BJ (cell line): Measurements from ENCODE around the gene HTT. TPM values are rescaled to one million over a fixed set of nuclear protein-coding genes. Genes with fewer than 3 reads are reported as not detected.

Source experiments
- CTCF ChIA-PET: fragments of 350-600 bp; formaldehyde crosslinking; extraction: SDS; loops from one replicate; lab custom pipeline; 2021; ENCODE audit warnings: antibody characterized with exemption, inconsistent platforms; lab: Yijun Ruan, JAX
- POLR2A ChIA-PET: fragments of 300-600 bp; sonication (Branson Sonifier 250); formaldehyde crosslinking; extraction: SDS; loops from one replicate; lab custom pipeline; 2021; ENCODE audit warnings: antibody characterized with exemption; lab: Charles Lee
- DNase-seq: peaks from one replicate; pipeline ENCODE4 v3.0.0-alpha.2; 2011; ENCODE audit warnings: low read depth
- H3K27me3 ChIP-seq: 2 replicates; pipeline ENCODE4 v1.6.0; 2011; ENCODE audit warnings: low read length; ENCODE audit not compliant: control insufficient read depth, insufficient read depth
- H3K36me3 ChIP-seq: 2 replicates; pipeline ENCODE4 v1.5.1; 2011; ENCODE audit warnings: low read length; ENCODE audit not compliant: control insufficient read depth, insufficient read depth
- H3K4me3 ChIP-seq: 2 replicates; pipeline ENCODE4 v1.5.1; 2011; ENCODE audit warnings: low read depth, mild to moderate bottlenecking, control low read depth, low read length
- CTCF ChIP-seq: IDR thresholded peaks from 2 replicates; pipeline ENCODE4 v1.5.1; 2011; ENCODE audit warnings: low read depth, mild to moderate bottlenecking, control low read depth, inconsistent platforms, low read length, moderate library complexity; ENCODE audit not compliant: insufficient read depth
- polyA plus RNA-seq: library from polyadenylated mRNA; depleted of rRNA; stranded (reverse); fragments of >200 nt; gene quantifications from 2 replicates; pipeline ENCODE4 v1.2.3, GENCODE V29; 2011

HTT gene
- polyA plus RNA-seq, 1 experiment, result 13.6 TPM

GRCh38 chr4:3266076-3266475, 191.6 kb downstream of the HTT start:
- ChIA-PET POLR2A (no interaction called here), CTCF (interaction anchor here (1.3 kb wide), 1 partner anchor 9 kb away, joined by 3 read pairs; no protein-coding TSS in a partner anchor)
- no peak for DNase-seq
- Histone ChIP-seq H3K27me3 (no peaks in the 10 kb centered on the region; the same call in 1 of the 2 replicates), H3K36me3 (no peaks in the 10 kb centered on the region), H3K4me3 (no peak overlapping the region)
- TF ChIP-seq CTCF, result no peak

- ChIA-PET POLR2A (no interaction called here), CTCF (no interaction called here)
- no peak for TF ChIP-seq CTCF
- DNase-seq, result no peak
- Histone ChIP-seq H3K27me3 (no peaks in the 10 kb centered on the region; the same call in 1 of the 2 replicates), H3K36me3 (no peaks in the 10 kb centered on the region), H3K4me3 (no peak overlapping the region)
These were observed 193.3 kb downstream of the HTT start for GRCh38 chr4:3267576-3268394.

GRCh38 chr4:3268395-3269104, 194.1 kb downstream of the HTT start:
- DNase-seq, result no peak
- ChIA-PET POLR2A (no interaction called here), CTCF (no interaction called here)
- TF ChIP-seq CTCF, result no peak
- Histone ChIP-seq H3K36me3 (no peaks in the 10 kb centered on the region), H3K27me3 (no peaks in the 10 kb centered on the region), H3K4me3 (no peak overlapping the region)

- CTCF ChIA-PET, result no interaction called here
- TF ChIP-seq CTCF, result no peak
These were observed 194.8 kb downstream of the HTT start for GRCh38 chr4:3269105-3269927.

More at GRCh38 chr4:3269105-3269927, 194.8 kb downstream of the HTT start:
- Histone ChIP-seq H3K4me3 (no peak overlapping the region), H3K36me3 (no peaks in the 10 kb centered on the region), H3K27me3 (no peaks in the 10 kb centered on the region)
- POLR2A ChIA-PET, result no interaction called here
- no peak for DNase-seq
